ENCODE results near the gene DDT. TPM values are rescaled to one million over a fixed set of nuclear protein-coding genes. Genes with fewer than 3 reads are reported as not detected.
"Not testable (repeated sequence)": the region's sequence is repeated elsewhere in the genome, so short reads cannot be mapped to it uniquely, and the experiment has no call there.

Gene DDT
- total and polyA plus RNA-seq, 4 donors, result 66.7 to 104 (median 97.3) TPM

DNA sequence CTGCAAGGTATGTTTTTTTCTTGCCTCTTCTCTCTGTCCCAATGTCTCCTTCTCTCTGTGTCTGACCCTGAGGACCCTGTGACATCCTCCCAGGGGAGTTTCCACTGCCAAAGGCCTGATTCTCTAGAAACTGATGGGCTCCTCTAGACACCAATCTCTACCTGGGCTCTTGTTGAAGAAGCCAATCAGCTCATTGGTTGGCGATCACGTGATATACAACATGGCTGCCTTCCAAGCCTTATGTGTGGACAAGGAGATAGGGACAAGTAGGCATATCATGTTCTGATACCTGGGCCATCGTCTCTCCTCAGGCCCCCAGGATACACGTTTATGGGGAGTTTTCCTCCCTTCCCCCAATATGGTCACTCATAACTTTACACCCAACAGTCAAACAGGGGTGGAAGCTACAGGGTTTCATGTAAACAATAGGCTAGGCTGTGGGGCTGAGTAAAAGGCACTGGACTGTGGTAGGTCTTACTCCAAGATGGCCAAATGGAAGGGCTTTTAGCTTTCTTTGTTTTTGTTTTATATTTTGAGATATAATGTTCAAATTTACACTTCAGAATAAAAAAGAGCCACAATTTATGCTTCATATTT is 19.4 kb upstream of the DDT start:
- WGBS (ENCODE audit: insufficient coverage), result no CpG with 5 or more reads among the region's 4 CpGs
- H3K27me3 ChIP-seq (ENCODE audit: control insufficient read depth, insufficient read depth, low read length), result not testable (repeated sequence)

GRCh38 chr22:23993080-23993479 is 18.8 kb upstream of the DDT start:
- H3K27me3 ChIP-seq (ENCODE audit: control insufficient read depth, insufficient read depth, low read length); H3K36me3 ChIP-seq (ENCODE audit: control insufficient read depth, insufficient read depth, low read length); H3K4me3 ChIP-seq (ENCODE audit: low read depth, low read length); H3K9me3 ChIP-seq (ENCODE audit: control insufficient read depth, insufficient read depth, low read length); H3K27ac ChIP-seq (ENCODE audit: low read depth, low read length); H3K4me1 ChIP-seq (ENCODE audit: control insufficient read depth, insufficient read depth, low read length); DNase-seq (ENCODE audit: low read depth in 4 of 6, low spot score in 6 of 6): not testable (repeated sequence)
- WGBS (ENCODE audit: insufficient coverage), result no CpG with 5 or more reads among the region's 2 CpGs

More for the DNA sequence above, 19.4 kb upstream of the DDT start:
- H3K9me3 ChIP-seq (ENCODE audit: control insufficient read depth, insufficient read depth, low read length); H3K36me3 ChIP-seq (ENCODE audit: control insufficient read depth, insufficient read depth, low read length); H3K4me3 ChIP-seq (ENCODE audit: low read depth, low read length); H3K4me1 ChIP-seq (ENCODE audit: control insufficient read depth, insufficient read depth, low read length); H3K27ac ChIP-seq (ENCODE audit: low read depth, low read length): not testable (repeated sequence)
- DNase-seq (ENCODE audit: low read depth in 4 of 6, low spot score in 6 of 6), result peak in 1 of 6 donors; percentile 0

GRCh38 chr22:23989583-23990244 is 15.5 kb upstream of the DDT start:
- not testable (repeated sequence) for H3K4me3 ChIP-seq (ENCODE audit: low read depth, low read length); DNase-seq (ENCODE audit: low read depth in 4 of 6, low spot score in 6 of 6); H3K9me3 ChIP-seq (ENCODE audit: control insufficient read depth, insufficient read depth, low read length); H3K27me3 ChIP-seq (ENCODE audit: control insufficient read depth, insufficient read depth, low read length); H3K27ac ChIP-seq (ENCODE audit: low read depth, low read length); H3K36me3 ChIP-seq (ENCODE audit: control insufficient read depth, insufficient read depth, low read length); H3K4me1 ChIP-seq (ENCODE audit: control insufficient read depth, insufficient read depth, low read length)
- 71% methylated on average over 1 of the region's 3 CpGs for WGBS (ENCODE audit: insufficient coverage)

GRCh38 chr22:23986538-23987178 is 12.4 kb upstream of the DDT start:
- H3K27me3 ChIP-seq (ENCODE audit: control insufficient read depth, insufficient read depth, low read length); H3K4me1 ChIP-seq (ENCODE audit: control insufficient read depth, insufficient read depth, low read length); H3K4me3 ChIP-seq (ENCODE audit: low read depth, low read length); DNase-seq (ENCODE audit: low read depth in 4 of 6, low spot score in 6 of 6); H3K9me3 ChIP-seq (ENCODE audit: control insufficient read depth, insufficient read depth, low read length); H3K36me3 ChIP-seq (ENCODE audit: control insufficient read depth, insufficient read depth, low read length); H3K27ac ChIP-seq (ENCODE audit: low read depth, low read length): not testable (repeated sequence)
- no CpG with 5 or more reads among the region's 4 CpGs for WGBS (ENCODE audit: insufficient coverage)

DNA sequence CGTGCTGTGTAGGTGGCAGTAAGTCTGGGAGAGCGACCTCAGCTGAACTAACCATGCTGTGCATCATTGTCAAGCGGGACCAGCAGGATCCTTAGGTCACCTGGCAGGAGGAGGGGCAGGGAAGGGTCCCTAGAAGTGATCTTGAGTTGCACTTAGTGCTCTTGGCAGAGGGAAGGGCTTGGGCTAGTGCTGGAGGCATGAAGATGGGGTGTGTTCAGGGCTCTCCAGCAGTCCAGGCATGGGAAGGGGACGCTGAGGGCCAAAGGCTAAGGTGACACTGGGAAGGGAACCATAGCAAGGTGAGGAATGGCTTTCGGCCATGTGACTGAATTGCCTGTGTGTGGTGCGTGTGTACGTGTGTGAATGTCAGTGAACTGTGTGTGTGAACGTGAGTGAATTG is 11.8 kb upstream of the DDT start:
- WGBS (ENCODE audit: insufficient coverage), result no CpG with 5 or more reads among the region's 8 CpGs
- not testable (repeated sequence) for H3K4me1 ChIP-seq (ENCODE audit: control insufficient read depth, insufficient read depth, low read length); DNase-seq (ENCODE audit: low read depth in 4 of 6, low spot score in 6 of 6); H3K9me3 ChIP-seq (ENCODE audit: control insufficient read depth, insufficient read depth, low read length); H3K4me3 ChIP-seq (ENCODE audit: low read depth, low read length); H3K27ac ChIP-seq (ENCODE audit: low read depth, low read length); H3K27me3 ChIP-seq (ENCODE audit: control insufficient read depth, insufficient read depth, low read length); H3K36me3 ChIP-seq (ENCODE audit: control insufficient read depth, insufficient read depth, low read length)

DNA sequence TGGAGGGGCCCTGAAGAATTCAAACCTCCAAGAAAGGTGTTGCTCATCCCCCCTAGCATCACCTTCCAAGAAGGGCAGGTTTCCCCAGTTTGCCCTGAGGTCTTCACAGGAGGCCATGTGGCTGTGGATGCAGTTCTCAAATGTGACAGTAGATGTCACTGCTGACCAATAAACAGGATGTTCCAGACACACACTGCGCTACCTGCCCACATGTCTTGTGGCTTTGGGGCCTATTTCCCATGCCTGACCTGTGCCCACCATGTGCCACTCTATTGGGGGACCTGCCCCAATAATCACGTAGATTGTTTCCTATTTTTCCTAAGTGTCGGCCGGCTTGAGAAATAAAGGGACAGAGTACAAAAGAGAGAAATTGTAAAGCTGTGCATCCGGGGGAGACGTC is 10.2 kb upstream of the DDT start:
- no peaks in the 10 kb centered on the region for H3K27me3 ChIP-seq (ENCODE audit: control insufficient read depth, insufficient read depth, low read length)
- peak in 1 of 6 donors; percentile 49 for DNase-seq (ENCODE audit: low read depth in 4 of 6, low spot score in 6 of 6)
- H3K9me3 ChIP-seq (ENCODE audit: control insufficient read depth, insufficient read depth, low read length), result no peaks in the 10 kb centered on the region
- no peaks in the 10 kb centered on the region for H3K36me3 ChIP-seq (ENCODE audit: control insufficient read depth, insufficient read depth, low read length)
- H3K27ac ChIP-seq (ENCODE audit: low read depth, low read length), result no peak overlapping the region
- H3K4me3 ChIP-seq (ENCODE audit: low read depth, low read length), result no peak overlapping the region
- no peaks in the 10 kb centered on the region for H3K4me1 ChIP-seq (ENCODE audit: control insufficient read depth, insufficient read depth, low read length)
- WGBS (ENCODE audit: insufficient coverage), result no CpG with 5 or more reads among the region's 6 CpGs

- DNase-seq (ENCODE audit: low read depth in 4 of 6, low spot score in 6 of 6); H3K4me3 ChIP-seq (ENCODE audit: low read depth, low read length); H3K27me3 ChIP-seq (ENCODE audit: control insufficient read depth, insufficient read depth, low read length); H3K27ac ChIP-seq (ENCODE audit: low read depth, low read length); H3K9me3 ChIP-seq (ENCODE audit: control insufficient read depth, insufficient read depth, low read length); H3K4me1 ChIP-seq (ENCODE audit: control insufficient read depth, insufficient read depth, low read length); H3K36me3 ChIP-seq (ENCODE audit: control insufficient read depth, insufficient read depth, low read length): not testable (repeated sequence)
- no CpG with 5 or more reads among the region's 7 CpGs for WGBS (ENCODE audit: insufficient coverage)
Measured at GRCh38 chr22:23980567-23980966, 6.3 kb upstream of the DDT start.

GRCh38 chr22:23979557-23980240 is 5.5 kb upstream of the DDT start, which contains the start of gene GSTT2:
Gene GSTT2 (plus strand): TSS chr22:23980134.
- not testable (repeated sequence) for H3K27ac ChIP-seq (ENCODE audit: low read depth, low read length); DNase-seq (ENCODE audit: low read depth in 4 of 6, low spot score in 6 of 6); H3K9me3 ChIP-seq (ENCODE audit: control insufficient read depth, insufficient read depth, low read length); H3K4me3 ChIP-seq (ENCODE audit: low read depth, low read length); H3K36me3 ChIP-seq (ENCODE audit: control insufficient read depth, insufficient read depth, low read length); H3K27me3 ChIP-seq (ENCODE audit: control insufficient read depth, insufficient read depth, low read length); H3K4me1 ChIP-seq (ENCODE audit: control insufficient read depth, insufficient read depth, low read length)
- whole genome bisulfite sequencing (ENCODE audit: insufficient coverage), result no CpG with 5 or more reads among the region's 41 CpGs

DNA sequence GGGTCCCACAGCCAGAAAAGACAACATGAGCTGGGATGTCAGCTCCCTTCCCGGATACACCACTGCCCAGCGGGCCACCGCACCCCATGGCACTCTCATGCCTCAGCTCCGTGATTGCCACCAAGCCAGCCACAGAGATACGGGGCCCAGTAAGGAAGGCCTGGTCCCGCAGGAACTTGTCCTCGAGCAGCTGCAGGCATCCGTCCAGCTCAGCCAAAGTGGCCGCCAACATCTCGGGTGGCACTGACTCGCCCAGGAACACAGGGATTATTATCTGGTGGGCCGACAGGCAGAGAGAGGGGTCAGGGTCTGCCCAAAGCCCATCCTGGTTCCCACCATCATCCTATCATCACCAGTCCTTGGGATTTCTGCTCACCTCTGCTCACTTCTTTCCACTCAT is 3.1 kb upstream of the DDT start:
- not testable (repeated sequence) for H3K36me3 ChIP-seq (ENCODE audit: control insufficient read depth, insufficient read depth, low read length); H3K9me3 ChIP-seq (ENCODE audit: control insufficient read depth, insufficient read depth, low read length); H3K4me3 ChIP-seq (ENCODE audit: low read depth, low read length); H3K4me1 ChIP-seq (ENCODE audit: control insufficient read depth, insufficient read depth, low read length); DNase-seq (ENCODE audit: low read depth in 4 of 6, low spot score in 6 of 6); H3K27me3 ChIP-seq (ENCODE audit: control insufficient read depth, insufficient read depth, low read length); H3K27ac ChIP-seq (ENCODE audit: low read depth, low read length)
- WGBS (ENCODE audit: insufficient coverage), result no CpG with 5 or more reads among the region's 12 CpGs
